Measurements from ENCODE around the gene SCN5A.

DNA sequence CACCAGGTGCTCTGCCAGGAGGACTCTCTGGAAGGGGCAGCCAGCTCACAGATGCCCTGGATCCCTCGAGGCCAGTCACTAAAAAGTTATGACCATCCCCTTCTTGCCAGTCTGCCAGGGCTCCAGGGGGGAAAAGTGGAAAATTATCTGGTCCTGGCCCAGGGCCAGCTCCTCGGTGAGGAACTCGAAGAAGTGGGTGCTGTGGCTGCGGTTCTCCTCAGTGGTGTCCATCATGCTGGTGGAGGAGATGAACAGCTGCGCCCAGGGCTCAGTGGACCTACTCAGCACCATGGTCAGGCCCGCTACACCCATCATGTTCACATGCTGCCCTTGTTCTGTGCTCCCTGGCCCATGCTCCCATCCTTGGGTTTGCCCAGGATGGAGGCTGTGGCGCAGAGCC, 134.1 kb downstream of the SCN5A start:
- TF ChIP-seq ESRRG (CRISPR knock-in tag; IDR thresholded peaks at IDR 0.05) (no peak), CSDC2 (CRISPR knock-in tag; IDR thresholded peaks at IDR 0.05) (no peak), ZNF70 (CRISPR knock-in tag; IDR thresholded peaks at IDR 0.05) (no peak), BACH2 (CRISPR knock-in tag; IDR thresholded peaks at IDR 0.05; ENCODE audit: borderline replicate concordance) (no peak), ZFP3 (CRISPR knock-in tag; IDR thresholded peaks at IDR 0.05) (no peak), ARNTL (CRISPR knock-in tag; IDR thresholded peaks at IDR 0.05; ENCODE audit: borderline replicate concordance, low read depth) (no peak), OSR1 (CRISPR knock-in tag; IDR thresholded peaks at IDR 0.05) (no peak)
- TF ChIP-seq, protein P1, sequence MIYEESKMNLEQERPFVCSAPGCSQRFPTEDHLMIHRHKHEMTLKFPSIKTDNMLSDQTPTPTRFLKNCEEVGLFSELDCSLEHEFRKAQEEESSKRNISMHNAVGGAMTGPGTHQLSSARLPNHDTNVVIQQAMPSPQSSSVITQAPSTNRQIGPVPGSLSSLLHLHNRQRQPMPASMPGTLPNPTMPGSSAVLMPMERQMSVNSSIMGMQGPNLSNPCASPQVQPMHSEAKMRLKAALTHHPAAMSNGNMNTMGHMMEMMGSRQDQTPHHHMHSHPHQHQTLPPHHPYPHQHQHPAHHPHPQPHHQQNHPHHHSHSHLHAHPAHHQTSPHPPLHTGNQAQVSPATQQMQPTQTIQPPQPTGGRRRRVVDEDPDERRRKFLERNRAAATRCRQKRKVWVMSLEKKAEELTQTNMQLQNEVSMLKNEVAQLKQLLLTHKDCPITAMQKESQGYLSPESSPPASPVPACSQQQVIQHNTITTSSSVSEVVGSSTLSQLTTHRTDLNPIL (CRISPR knock-in tag; IDR thresholded peaks at IDR 0.05; ENCODE audit: low read depth), result no peak

Measured in SK-N-SH treated with all-trans-retinoic acid at 6 μM for 48 hours (cell line).